Spleen (tissue), 7 donors: ENCODE results near the gene DOCK10.

Experiments
- CTCF ChIP-seq, 11 experiments: fragments of 200-600 bp in 7 of 11; fragments of 450-650 bp in 4 of 11; sonication (generic) in 4 of 11; IDR thresholded peaks in 8 of 11; conservative IDR thresholded peaks in 3 of 11; 1 replicate in 7 of 11; 2 replicates in 4 of 11; pipeline versions ENCODE4 v1.4.0 to v1.8.0; 2016 to 2021; ENCODE audit warnings: antibody characterized with exemption in 11 of 11, inconsistent platforms in 4 of 11, mild to moderate bottlenecking in 1 of 11
- POLR2A ChIP-seq, 3 donors: fragments of 450-650 bp; IDR thresholded peaks; one replicate each; pipeline ENCODE4 v1.5.1; 2017; ENCODE audit warnings: antibody characterized with exemption in 3 of 3, mild to moderate bottlenecking in 1 of 3
- donor health status: DM: no; HTN: no; CAD: no; lungs with moderate emphysema.
- donor health status: DM: no; HTN: no; CAD: no.
- donor health status: DM: no; HTN: no; CAD: no.

GRCh38 chr2:224930124-224930523 is 112.1 kb downstream of the DOCK10 start:
- TF ChIP-seq CTCF (IDR thresholded peaks at IDR 0.05 in 8 of 11, conservative IDR thresholded peaks at IDR 0.05 in 3 of 11) (no peak), POLR2A (IDR thresholded peaks at IDR 0.05) (no peak)
